ENCODE data around the gene CEBPG. TPM values are rescaled to one million over a fixed set of nuclear protein-coding genes. Genes with fewer than 3 reads are reported as not detected.

CEBPG gene
- total RNA-seq, 1 donor from 2014 or later = 19.5 TPM

- Mint-ChIP-seq H3K4me3 (no peak overlapping the region), H3K27me3 (ENCODE audit: low read depth) (no peaks in the 10 kb centered on the region), H3K36me3 (peaks cover 2% of the 10 kb centered on the region), H3K4me1 (peaks cover 5% of the 10 kb centered on the region), H3K27ac (no peak overlapping the region), H3K9me3 (no peaks in the 10 kb centered on the region)
- peak; percentile 57 to 89 for DNase-seq (ENCODE audit: low spot score in 2 of 2, unreplicated experiment in 2 of 2)
- TF ChIP-seq, protein P1, sequence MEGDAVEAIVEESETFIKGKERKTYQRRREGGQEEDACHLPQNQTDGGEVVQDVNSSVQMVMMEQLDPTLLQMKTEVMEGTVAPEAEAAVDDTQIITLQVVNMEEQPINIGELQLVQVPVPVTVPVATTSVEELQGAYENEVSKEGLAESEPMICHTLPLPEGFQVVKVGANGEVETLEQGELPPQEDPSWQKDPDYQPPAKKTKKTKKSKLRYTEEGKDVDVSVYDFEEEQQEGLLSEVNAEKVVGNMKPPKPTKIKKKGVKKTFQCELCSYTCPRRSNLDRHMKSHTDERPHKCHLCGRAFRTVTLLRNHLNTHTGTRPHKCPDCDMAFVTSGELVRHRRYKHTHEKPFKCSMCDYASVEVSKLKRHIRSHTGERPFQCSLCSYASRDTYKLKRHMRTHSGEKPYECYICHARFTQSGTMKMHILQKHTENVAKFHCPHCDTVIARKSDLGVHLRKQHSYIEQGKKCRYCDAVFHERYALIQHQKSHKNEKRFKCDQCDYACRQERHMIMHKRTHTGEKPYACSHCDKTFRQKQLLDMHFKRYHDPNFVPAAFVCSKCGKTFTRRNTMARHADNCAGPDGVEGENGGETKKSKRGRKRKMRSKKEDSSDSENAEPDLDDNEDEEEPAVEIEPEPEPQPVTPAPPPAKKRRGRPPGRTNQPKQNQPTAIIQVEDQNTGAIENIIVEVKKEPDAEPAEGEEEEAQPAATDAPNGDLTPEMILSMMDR (IDR thresholded peaks at IDR 0.05; ENCODE audit: unreplicated experiment) = peak; percentile 93
Measured at GRCh38 chr19:33406521-33407139, 33.1 kb downstream of the CEBPG start.

DNA sequence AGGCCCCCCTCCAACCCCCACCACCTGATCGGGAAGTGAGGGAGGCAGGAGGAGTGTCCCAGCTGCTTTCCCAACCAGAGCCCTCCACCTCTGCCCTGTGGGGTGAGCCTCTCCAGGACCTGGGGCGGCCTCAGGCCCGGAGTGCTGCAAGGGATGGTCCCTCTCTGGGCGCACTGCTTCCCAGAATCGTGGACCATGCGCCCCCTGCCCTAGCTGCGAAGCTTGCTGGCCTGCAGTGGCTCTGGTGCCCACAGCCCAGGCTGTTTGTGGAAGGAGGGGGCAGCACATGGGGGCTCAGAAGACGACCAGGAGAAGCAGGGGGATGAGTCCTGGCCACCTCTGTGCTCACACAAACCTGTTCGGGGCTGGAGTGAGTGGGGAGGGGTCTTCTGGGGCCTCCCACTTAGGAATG is 33.6 kb downstream of the CEBPG start:
- Mint-ChIP-seq H3K36me3 (peaks cover 2% of the 10 kb centered on the region), H3K4me1 (peaks cover 5% of the 10 kb centered on the region), H3K9me3 (no peaks in the 10 kb centered on the region), H3K27me3 (ENCODE audit: low read depth) (no peaks in the 10 kb centered on the region), H3K4me3 (no peak overlapping the region), H3K27ac (no peak overlapping the region)
- TF ChIP-seq, protein P1 (IDR thresholded peaks at IDR 0.05; ENCODE audit: unreplicated experiment) = peak; percentile 70
- no peak for DNase-seq (ENCODE audit: low spot score in 2 of 2, unreplicated experiment in 2 of 2)

- no peaks in the 10 kb centered on the region for H3K27me3 Mint-ChIP-seq (ENCODE audit: low read depth)
- H3K4me3 Mint-ChIP-seq = no peak overlapping the region
- peaks cover 5% of the 10 kb centered on the region for H3K4me1 Mint-ChIP-seq
- no peak for DNase-seq (ENCODE audit: low spot score in 2 of 2, unreplicated experiment in 2 of 2)
- H3K27ac Mint-ChIP-seq = no peak overlapping the region
- H3K36me3 Mint-ChIP-seq = peaks cover 2% of the 10 kb centered on the region
- no peaks in the 10 kb centered on the region for H3K9me3 Mint-ChIP-seq
- TF ChIP-seq, protein P1 (IDR thresholded peaks at IDR 0.05; ENCODE audit: unreplicated experiment) = no peak
Measured at GRCh38 chr19:33407716-33408115, 34.2 kb downstream of the CEBPG start.

DNA sequence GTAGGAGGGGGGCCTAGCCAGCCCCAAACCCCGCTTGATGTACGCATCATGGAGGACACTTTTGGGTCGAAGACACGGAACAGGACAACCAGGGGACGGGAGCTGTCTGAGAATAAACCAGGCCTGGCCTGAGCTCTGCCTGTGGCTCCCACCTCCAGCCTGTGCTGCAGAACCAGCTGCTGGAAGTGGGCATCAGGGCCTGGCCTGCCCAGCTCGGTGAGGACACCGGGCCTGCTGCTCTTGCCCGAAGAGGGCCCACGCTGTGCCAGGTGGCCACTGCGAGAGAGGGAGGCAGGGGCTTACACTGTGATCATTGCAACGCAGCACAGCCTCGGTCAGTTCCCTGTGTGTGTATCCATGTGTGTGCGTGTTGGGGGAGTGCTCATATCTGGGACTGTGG is 34.6 kb downstream of the CEBPG start:
- Mint-ChIP-seq H3K4me3 (no peak overlapping the region), H3K4me1 (peaks cover 5% of the 10 kb centered on the region), H3K27ac (no peak overlapping the region), H3K9me3 (no peaks in the 10 kb centered on the region), H3K27me3 (ENCODE audit: low read depth) (no peaks in the 10 kb centered on the region), H3K36me3 (peaks cover 2% of the 10 kb centered on the region)
- TF ChIP-seq, protein P1 (IDR thresholded peaks at IDR 0.05; ENCODE audit: unreplicated experiment) = no peak
- no peak for DNase-seq (ENCODE audit: low spot score in 2 of 2, unreplicated experiment in 2 of 2)

- Mint-ChIP-seq H3K9me3 (no peaks in the 10 kb centered on the region), H3K36me3 (peaks cover 2% of the 10 kb centered on the region), H3K4me3 (no peak overlapping the region), H3K27me3 (ENCODE audit: low read depth) (no peaks in the 10 kb centered on the region), H3K27ac (no peak overlapping the region), H3K4me1 (peaks cover 5% of the 10 kb centered on the region)
- DNase-seq (ENCODE audit: low spot score in 2 of 2, unreplicated experiment in 2 of 2) = no peak
- TF ChIP-seq, protein P1 (IDR thresholded peaks at IDR 0.05; ENCODE audit: unreplicated experiment) = no peak
Measured at GRCh38 chr19:33408538-33409434, 35.3 kb downstream of the CEBPG start.
